SK-N-SH (cell line): ENCODE measurements around the gene USP2.
A peak's percentile ranks its signal among the peaks of the same experiment; 100 is the strongest.

Experiments
- EZH2phosphoT487 ChIP-seq: fragments of 200-600 bp; sonication (generic); IDR thresholded peaks from 2 replicates; pipeline ENCODE4 v1.6.1; 2017; ENCODE audit warnings: low read depth, mixed run types, mild to moderate bottlenecking, antibody characterized with exemption, moderate library complexity, borderline replicate concordance
- JUND ChIP-seq: IDR thresholded peaks from 2 replicates; pipeline ENCODE4 v1.4.0; 2012
- RCOR1 ChIP-seq: fragments of 150-350 bp; IDR thresholded peaks from 2 replicates; pipeline ENCODE4 v1.6.1; 2017; ENCODE audit warnings: antibody characterized with exemption, low read length
- YY1 ChIP-seq: IDR thresholded peaks from 2 replicates; pipeline ENCODE4 v1.4.0; 2012; ENCODE audit warnings: low read depth, mild to moderate bottlenecking
- TF ChIP-seq, protein P1 (sequence below): fragments of 200-600 bp; sonication (generic); IDR thresholded peaks from 2 replicates; pipeline ENCODE4 v1.6.1; 2017; ENCODE audit warnings: antibody characterized with exemption, mild to moderate bottlenecking, moderate library complexity

DNA sequence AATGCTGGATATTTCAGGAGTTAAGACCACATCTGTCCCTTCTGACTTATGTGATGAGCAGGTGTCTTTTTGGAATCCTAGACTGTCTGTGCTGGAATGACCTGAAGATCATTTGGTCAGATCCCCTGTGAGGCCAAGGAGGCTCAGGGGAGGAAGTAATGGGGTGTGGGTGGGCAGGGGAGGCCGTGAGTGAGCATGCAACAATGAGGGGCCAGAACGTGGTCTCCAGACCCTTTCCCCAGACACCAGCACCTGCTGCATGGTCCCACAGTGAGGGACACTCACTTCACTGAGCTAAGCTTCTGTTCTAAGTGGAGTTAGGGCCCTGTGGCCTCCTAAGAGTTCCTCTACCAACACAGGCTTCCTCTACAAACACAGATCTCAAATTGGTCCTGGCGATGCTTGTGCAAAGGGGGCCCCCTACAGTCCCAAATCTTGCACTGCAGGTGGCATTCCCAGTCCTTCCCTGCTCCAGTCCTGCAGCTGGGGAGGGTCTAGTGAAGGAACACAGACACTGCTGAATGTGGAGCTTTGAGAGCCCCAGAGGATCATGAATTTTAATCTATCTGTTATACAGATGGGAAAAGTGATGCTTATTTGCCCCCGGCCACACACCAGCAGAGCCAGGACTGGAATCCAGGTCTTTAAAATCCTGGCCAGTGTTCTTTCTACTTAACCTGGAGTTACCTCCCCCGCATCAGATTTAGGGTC, 7.4 kb downstream of the USP2 start:
- TF ChIP-seq JUND (no peak), RCOR1 (peak; percentile 61; the same call in 1 of the 2 replicates), YY1 (no peak), EZH2phosphoT487 (no peak)
- TF ChIP-seq, protein P1, sequence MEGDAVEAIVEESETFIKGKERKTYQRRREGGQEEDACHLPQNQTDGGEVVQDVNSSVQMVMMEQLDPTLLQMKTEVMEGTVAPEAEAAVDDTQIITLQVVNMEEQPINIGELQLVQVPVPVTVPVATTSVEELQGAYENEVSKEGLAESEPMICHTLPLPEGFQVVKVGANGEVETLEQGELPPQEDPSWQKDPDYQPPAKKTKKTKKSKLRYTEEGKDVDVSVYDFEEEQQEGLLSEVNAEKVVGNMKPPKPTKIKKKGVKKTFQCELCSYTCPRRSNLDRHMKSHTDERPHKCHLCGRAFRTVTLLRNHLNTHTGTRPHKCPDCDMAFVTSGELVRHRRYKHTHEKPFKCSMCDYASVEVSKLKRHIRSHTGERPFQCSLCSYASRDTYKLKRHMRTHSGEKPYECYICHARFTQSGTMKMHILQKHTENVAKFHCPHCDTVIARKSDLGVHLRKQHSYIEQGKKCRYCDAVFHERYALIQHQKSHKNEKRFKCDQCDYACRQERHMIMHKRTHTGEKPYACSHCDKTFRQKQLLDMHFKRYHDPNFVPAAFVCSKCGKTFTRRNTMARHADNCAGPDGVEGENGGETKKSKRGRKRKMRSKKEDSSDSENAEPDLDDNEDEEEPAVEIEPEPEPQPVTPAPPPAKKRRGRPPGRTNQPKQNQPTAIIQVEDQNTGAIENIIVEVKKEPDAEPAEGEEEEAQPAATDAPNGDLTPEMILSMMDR: peak; percentile 88
